Measurements from ENCODE around the gene NF1.
"Not testable (repeated sequence)": the region's sequence is repeated elsewhere in the genome, so short reads cannot be mapped to it uniquely, and the experiment has no call there.

NF1 gene

DNA sequence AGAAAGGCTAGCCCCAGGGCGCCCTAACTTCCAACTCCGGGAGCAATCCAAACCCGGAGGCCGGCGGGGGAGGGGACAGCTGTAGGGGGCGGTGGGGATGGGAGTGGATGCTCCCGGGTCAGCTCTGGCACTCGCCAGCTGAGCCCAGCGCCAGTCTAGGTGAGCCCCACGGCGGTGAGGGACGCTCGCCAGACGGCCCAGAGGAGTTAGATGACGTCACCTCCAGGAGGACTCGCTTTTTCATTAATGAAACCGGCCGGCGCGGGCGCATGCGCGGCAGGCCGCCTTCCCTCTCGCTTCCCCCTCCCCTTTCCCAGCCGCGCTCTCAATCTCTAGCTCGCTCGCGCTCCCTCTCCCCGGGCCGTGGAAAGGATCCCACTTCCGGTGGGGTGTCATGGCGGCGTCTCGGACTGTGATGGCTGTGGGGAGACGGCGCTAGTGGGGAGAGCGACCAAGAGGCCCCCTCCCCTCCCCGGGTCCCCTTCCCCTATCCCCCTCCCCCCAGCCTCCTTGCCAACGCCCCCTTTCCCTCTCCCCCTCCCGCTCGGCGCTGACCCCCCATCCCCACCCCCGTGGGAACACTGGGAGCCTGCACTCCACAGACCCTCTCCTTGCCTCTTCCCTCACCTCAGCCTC is at the start of gene NF1:
NF1 (plus strand) TSS at position 378 of the 636 bp plus-strand sequence. CDS start 333 bp downstream, outside the sequence.
- DNase-seq, result peak; percentile 89

- not testable (repeated sequence) for DNase-seq
These were observed 47.8 kb upstream of the NF1 start for GRCh38 chr17:31046856-31047425.

DNA sequence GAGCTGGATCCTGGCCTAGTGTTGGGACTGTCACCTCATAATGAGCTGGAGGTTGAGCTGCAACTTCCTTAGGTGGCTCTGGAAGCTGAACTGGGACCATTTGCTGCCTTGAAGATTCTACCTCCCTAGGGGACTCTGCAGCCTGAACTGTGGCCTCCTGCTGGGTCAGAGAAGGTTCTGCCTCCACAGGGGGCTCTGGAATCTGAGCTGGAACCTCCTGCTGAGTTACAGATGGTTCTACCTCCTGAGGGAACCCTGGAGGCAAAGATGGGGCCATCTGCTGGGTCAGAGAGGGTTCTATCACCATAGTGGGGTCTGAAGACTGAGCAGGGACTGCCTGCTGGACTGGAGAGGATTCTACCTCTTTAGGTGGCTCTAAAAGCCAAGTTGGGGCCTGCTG is 46.6 kb upstream of the NF1 start:
- DNase-seq, result no peak

DNA sequence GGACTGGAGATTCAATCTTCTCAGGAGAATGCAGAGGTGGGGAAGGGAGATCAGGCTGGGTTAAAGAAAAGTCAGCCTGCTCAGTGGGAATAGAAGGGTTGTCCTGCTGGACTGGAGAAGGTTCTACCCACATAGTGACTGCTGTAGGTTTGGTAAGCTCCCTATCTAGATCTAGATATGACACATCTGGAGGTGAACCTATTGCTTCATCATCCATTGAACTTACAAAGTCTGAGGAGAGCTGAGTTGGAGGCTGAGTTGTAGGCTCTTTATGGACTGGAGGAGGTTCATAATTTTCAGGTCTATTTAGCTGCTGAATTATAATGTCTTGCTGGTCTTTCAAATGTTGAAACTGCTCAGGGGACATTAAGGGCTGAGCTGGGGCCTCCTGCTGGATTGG is 46.0 kb upstream of the NF1 start:
- no peak for DNase-seq

DNA sequence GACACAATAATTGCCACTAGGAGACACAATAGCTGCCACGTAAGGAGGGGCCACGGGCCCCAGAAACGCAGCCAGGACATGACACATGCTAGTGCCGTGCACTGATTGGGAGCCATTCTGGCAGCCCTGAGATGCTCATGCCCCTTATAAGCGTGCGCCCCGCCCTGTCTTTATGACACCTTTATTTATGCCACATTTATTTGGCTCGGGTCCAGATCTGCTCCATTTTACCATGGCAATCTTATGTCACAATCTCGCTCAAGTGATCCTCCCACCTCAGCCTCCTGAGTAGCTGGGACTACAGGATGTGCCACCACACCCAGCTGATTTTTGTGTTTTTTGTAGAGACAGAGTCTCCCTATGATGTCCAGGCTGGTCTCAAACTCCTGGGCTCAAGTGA is 43.8 kb upstream of the NF1 start:
- no peak for DNase-seq

DNA sequence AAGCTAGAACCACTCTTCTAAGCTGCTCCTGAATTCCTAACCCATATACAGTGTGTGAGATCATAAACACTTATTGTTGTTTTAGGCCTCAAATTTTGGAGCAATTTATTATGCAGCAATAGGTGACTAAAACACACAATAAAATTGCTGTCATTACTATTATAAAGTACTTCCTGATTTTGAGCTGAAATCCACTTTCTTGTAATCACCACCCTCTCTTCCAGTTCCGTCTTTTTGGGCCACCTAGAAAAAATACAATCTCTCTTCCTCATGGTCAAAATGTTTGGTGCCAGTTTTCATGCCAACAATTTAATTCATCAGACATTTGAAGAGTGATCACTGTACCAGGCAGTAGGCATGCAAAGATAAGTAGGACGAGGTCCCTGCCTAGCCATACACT is 43.3 kb upstream of the NF1 start:
- DNase-seq, result no peak

- DNase-seq, result peak; percentile 11
These were observed 42.4 kb upstream of the NF1 start for GRCh38 chr17:31052187-31052889.

- DNase-seq, result no peak
These were observed 41.7 kb upstream of the NF1 start for GRCh38 chr17:31053071-31053470.

DNA sequence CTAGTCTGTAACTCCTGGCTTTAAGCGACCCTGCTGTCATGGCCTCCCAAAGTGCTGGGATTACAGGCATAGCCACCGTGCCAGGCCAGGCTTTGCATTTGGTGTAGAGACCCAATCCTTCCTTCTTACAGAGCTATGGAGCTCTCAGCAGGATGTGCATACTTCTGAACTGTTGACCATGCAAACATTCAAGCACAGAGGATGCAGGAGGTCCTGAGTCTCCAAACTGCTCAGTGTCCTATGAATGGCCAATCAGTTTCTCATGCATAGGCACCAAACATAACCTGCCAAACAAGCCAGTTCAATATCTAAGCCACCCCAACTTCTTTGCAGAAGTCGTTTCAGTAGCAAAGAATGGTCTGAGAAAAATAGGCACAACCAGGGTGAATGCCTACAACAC is 40.0 kb upstream of the NF1 start:
- no peak for DNase-seq

DNA sequence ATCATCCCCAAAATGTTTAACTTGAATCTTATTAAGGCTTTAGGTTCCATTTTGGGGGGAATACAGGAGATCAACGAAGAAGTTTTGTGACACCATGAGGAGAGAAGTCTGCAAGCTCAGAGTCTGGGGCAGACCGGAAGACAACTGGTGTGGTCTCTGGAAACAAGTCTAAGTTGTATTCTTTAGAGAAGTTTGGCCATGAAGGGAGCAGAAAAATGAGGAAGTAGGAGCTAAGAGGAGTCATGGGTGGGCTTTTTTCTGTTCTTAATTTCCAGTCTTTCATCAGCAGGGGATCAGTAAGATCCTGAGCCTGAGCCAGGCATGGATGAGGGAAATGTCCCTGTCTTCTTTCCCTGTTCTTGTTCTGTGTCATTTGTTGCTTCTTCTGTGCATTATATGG is 35.8 kb upstream of the NF1 start:
- DNase-seq, result no peak

- DNase-seq, result no peak
These were observed 33.8 kb upstream of the NF1 start for GRCh38 chr17:31060791-31061550.

GRCh38 chr17:31061678-31062077 is 33.1 kb upstream of the NF1 start:
- DNase-seq, result no peak

- no peak for DNase-seq
These were observed 32.4 kb upstream of the NF1 start for GRCh38 chr17:31062346-31062745.

- no peak for DNase-seq
These were observed 30.1 kb upstream of the NF1 start for GRCh38 chr17:31064707-31065106.

- DNase-seq, result no peak
These were observed 27.0 kb upstream of the NF1 start for GRCh38 chr17:31067691-31068184.

DNA sequence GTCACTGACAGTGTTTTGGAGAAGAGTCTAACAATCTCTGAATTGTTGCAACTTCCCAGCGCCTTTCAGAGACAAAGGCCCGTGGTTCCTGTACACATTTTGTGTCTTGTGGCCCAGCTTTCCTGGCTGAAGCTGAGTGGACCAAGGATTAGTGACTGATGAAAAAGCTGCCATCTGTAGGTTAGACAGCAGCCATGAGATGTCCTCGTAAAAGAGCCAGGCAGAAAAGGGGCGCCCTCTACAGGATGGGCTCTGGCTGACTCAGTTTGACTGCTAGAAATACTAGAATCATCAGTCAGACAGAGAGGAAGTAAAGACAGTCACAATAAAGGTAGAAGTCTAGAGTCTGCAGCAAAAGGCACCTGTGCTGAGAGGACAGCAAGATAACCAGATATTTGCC is 26.5 kb upstream of the NF1 start:
- peak; percentile 32 for DNase-seq

DNA sequence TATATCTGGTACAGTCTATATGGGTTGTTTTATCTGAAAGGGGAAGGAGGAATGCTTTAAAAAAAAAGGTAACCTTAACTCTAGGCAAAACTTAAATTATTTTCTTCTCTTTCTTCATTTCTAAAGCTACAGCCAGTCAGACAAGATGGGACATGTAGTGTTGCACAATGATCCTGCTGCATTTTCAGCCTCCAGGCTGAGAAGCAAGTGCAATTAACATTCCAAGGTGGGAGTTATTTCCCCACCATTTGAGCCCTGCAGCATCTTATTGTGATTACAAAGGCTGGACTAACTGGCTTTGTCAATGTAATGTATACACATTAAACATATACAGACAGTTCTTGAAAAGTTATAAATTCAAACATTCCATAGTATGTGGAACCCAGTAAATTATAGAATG is 22.6 kb upstream of the NF1 start:
- DNase-seq, result no peak

- DNase-seq, result no peak
These were observed 21.4 kb upstream of the NF1 start for GRCh38 chr17:31073411-31073810.

DNA sequence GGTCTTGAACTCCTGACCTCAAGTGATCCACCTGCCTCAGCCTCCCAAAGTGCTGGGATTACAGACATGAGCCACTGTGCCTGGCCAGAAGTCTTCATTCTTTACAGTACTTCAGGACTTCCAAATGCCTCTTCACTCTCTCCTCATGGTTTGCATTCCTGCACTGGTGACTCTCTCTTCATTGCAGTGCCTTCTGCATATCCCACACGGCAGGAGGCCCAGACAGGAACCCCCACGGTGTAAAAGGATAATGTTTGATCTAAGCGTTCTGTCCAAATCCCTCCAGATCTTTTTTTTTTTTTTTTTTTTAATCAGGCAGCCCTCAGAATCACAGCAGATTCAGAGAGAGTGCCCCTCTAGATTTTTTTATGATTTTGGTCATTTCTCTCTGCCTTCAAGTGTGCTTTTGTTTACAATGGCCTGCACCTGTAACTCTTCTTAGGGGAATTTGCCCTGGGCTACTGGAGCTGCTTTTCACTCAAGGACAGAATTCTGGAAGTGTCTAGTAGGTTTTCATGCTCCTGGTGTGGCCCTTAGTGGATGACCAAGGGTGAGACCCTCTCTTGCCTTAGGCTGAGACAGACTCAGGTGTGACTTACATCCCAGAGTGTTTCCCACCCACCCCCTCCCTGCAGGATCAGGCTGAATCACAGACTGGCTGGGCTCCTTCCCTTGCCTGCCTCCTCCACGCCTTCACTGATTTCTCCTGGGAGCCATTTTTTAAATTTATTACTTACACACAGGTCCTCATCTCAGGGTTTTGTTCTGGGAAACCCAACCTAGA is 19.8 kb upstream of the NF1 start:
- DNase-seq, result no peak

DNA sequence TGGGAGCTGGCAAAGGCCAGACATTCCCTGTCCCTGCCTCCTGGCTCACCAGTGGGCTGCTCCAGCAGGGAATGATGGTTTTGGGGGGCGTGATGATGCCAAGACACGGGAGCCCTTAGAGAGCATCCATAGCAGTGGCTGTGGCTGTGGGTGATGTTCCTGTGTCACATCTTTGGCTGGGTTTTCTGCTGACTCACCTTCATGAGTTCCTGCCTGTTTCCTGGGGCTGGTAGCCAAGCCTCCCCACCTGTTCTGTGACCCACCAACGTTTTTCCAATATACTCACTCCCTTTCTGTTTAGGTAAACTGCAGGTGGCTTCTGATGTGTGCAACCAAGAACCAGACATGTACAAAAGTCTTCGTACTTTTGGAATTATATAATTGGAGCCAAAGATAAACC is 16.5 kb upstream of the NF1 start:
- DNase-seq, result no peak

GRCh38 chr17:31079731-31080130 is 15.0 kb upstream of the NF1 start:
- DNase-seq, result no peak

DNA sequence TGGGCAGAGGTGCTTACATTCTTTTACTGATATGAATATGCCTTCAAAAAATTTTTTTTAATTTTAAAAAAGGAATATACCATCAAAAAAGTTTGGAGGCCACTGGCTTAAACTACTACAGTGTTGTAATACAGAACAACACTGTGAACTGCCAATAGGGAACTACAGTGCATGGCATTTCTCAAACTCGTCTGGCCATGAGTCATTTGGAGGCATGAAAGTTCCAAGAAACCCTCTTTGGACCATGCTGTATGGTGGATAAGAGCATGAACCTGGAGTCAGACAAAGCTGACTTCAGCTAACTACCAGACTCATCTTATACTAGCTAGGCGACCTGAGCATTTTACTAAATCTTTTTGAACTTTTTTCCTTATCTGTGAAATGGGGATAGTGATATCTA is 9.2 kb upstream of the NF1 start:
- DNase-seq, result no peak

DNA sequence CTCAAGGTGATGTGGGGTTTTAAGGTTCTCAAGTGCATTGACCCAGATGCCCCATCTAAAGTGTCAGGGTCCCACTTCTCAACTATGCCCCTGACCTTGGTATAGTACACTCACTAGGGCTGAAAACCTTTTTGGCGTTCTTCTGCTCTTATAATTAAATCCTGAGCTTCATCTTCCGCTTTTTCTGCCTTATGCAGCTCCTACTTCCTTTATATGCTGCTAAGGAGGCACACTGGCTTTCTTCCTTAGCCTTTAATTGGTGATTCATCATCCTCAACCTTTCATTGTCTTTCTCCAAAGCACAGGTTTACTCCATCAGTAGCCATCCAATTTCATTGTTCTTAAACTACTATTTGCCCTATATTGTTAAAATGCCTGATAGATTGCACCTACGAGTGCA is 5.3 kb upstream of the NF1 start:
- no peak for DNase-seq
